Kidney epithelial cell (primary cell): ENCODE measurements around the gene IGHMBP2. TPM values are rescaled to one million over a fixed set of nuclear protein-coding genes. Genes with fewer than 3 reads are reported as not detected.
"Not testable (repeated sequence)": the region's sequence is repeated elsewhere in the genome, so short reads cannot be mapped to it uniquely, and the experiment has no call there.

Source experiments
- DNase-seq: peaks from one replicate; pipeline ENCODE4 v3.0.0-alpha.2; 2010; ENCODE audit warnings: low read depth
- H3K27me3 ChIP-seq: 2 replicates; pipeline ENCODE4 v1.6.0; 2011; ENCODE audit warnings: low read length; ENCODE audit not compliant: control insufficient read depth, insufficient read depth
- H3K36me3 ChIP-seq: 2 replicates; pipeline ENCODE4 v1.5.1; 2011; ENCODE audit warnings: low read length; ENCODE audit not compliant: control insufficient read depth, insufficient read depth
- H3K4me3 ChIP-seq: 2 replicates; pipeline ENCODE4 v1.5.1; 2011; ENCODE audit warnings: low read depth, mild to moderate bottlenecking, control low read depth, low read length
- CTCF ChIP-seq: IDR thresholded peaks from 2 replicates; pipeline ENCODE4 v1.5.1; 2011; ENCODE audit warnings: mild to moderate bottlenecking, moderate library complexity, low read length, control low read depth, inconsistent platforms; ENCODE audit not compliant: insufficient read depth, poor library complexity, severe bottlenecking
- total RNA-seq: library from RNA; depleted of rRNA; stranded (reverse); fragments of >200 nt; gene quantifications from 2 replicates; pipeline ENCODE4 v1.2.3, GENCODE V29; 2015

The IGHMBP2 gene
- total RNA-seq, 1 donor from 2014 or later = 12.4 TPM

- Histone ChIP-seq H3K27me3 (peaks cover 21% of the 10 kb centered on the region), H3K4me3 (no peak overlapping the region), H3K36me3 (no peaks in the 10 kb centered on the region)
- TF ChIP-seq CTCF = no peak
- DNase-seq = no peak
These were observed 65.7 kb downstream of the IGHMBP2 start for GRCh38 chr11:68969386-68969785.

DNA sequence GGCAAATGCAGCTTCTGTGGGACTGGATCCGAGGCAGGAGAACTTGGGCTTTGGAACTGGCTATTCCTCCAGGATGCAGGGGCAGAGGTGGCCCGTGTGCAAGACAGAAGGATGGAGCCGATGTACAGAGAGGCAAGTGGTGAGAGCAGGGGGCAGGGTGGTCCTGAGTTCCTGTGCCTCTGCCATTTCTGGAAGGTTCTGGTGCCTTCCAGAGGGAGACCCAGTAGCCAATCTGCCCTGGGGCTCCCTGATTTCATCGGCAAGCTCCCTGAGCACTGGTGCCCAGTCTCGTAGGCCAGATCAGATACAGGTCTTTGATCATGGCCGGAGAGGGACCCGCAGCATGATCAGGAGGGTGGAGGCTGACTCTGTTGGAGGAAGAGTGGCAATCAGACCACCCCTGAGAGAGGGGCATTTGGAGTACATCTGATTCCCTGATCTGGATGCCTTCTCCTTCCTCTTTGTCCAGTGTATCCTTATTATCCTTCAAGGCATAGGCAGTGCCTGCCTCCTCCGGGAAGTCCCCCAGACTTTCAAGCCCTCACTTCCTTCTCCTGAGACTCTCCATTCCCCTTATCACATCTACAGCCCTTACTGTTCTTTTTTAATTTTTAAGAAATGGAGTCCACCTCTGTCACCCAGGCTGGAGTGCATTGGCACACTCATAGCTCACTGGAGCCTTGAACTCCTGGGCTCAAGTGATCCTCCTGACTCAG is 67.4 kb downstream of the IGHMBP2 start:
- Histone ChIP-seq H3K27me3 (peaks cover 21% of the 10 kb centered on the region), H3K4me3 (no peak overlapping the region), H3K36me3 (no peaks in the 10 kb centered on the region)
- no peak for DNase-seq
- no peak for TF ChIP-seq CTCF

- Histone ChIP-seq H3K4me3 (no peak overlapping the region), H3K36me3 (no peaks in the 10 kb centered on the region), H3K27me3 (peaks cover 14% of the 10 kb centered on the region)
- TF ChIP-seq CTCF = no peak
- no peak for DNase-seq
These were observed 69.5 kb downstream of the IGHMBP2 start for GRCh38 chr11:68973219-68973618.

GRCh38 chr11:68973706-68974105 is 70.0 kb downstream of the IGHMBP2 start:
- not testable (repeated sequence) for DNase-seq, H3K36me3 ChIP-seq, H3K4me3 ChIP-seq
- H3K27me3 ChIP-seq = peaks cover 13% of the 10 kb centered on the region

GRCh38 chr11:68974421-68975194 is 70.9 kb downstream of the IGHMBP2 start:
- no peaks in the 10 kb centered on the region for H3K36me3 ChIP-seq
- DNase-seq = no peak
- TF ChIP-seq CTCF = no peak
- peaks cover 9% of the 10 kb centered on the region for H3K27me3 ChIP-seq
- no peak overlapping the region for H3K4me3 ChIP-seq

DNA sequence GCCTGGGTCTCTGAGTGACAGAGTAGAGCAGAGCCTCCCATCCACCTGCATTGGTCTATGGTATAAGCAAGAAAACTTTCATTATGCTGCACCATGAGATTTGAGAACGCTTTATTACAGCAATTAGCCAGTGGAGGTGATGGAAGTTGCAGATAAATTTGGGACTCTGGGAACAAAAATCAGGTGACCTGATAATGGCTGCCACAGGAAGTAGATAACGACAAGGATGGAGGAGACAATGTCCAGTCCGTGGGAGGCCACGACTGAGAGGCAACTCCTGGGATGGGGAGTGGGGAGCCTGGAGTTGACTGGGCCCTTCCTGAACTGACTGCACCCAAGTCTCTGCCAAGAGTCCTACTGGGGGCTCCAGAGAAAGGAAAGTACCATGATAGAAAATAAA is 72.4 kb downstream of the IGHMBP2 start:
- H3K36me3 ChIP-seq = no peaks in the 10 kb centered on the region
- TF ChIP-seq CTCF = no peak
- no peak for DNase-seq

More for the DNA sequence above, 72.4 kb downstream of the IGHMBP2 start:
- H3K4me3 ChIP-seq = no peak overlapping the region
- peaks cover 5% of the 10 kb centered on the region for H3K27me3 ChIP-seq
